ENCODE data around the gene HDAC9.
A peak's percentile ranks its signal among the peaks of the same experiment; 100 is the strongest.

HDAC9 gene

DNA sequence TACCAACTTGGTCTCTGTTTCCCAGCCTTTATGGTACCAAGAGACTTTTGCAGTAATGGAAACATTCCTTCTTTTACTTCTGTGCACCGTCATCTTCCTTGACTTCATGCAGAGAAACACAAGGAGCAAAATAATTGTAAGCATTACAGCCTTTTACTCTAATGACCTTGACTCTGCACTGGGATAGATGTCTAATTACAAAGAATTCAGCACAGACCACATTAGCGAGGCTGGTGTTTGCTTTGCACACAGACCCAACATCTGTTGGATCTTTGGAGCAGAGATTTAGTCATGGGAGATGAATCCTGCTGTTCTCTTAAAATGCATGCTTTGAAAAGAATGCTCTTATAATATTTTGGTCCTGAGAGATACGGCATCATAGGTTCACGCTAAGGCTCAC is 360.2 kb downstream of the HDAC9 start:
- no peak for DNase-seq (ENCODE audit: low read depth in 1 of 2, low spot score in 1 of 2)
- in situ Hi-C loops (cut with HindIII; ENCODE audit: low pct_unique_long_range_greater_than_20kb, low sequenced_read_pairs) = no loop called here
- TF ChIP-seq JUND (IDR thresholded peaks at IDR 0.05; ENCODE audit: low read depth) = no peak

DNA sequence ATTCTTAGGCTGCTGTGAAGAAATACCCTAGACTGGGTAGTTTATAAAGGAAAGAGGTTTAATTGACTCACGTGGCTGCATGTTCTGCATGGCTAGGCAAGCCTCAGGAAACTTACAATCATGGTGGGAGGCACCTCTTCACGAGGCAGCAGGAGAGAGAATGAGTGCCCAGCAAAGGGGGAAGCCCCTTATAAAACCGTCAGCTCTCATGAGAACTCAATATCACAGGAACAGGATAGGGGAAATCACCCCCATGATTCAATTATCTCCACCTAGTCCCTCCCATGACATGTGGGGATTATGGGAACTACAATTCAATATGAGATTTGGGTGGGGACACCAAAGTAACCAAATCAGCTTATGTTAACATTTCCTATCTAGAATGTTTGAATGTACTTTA is 362.7 kb downstream of the HDAC9 start:
- DNase-seq (ENCODE audit: low read depth in 1 of 2, low spot score in 1 of 2) = no peak
- in situ Hi-C loops (cut with HindIII; ENCODE audit: low pct_unique_long_range_greater_than_20kb, low sequenced_read_pairs) = no loop called here

DNA sequence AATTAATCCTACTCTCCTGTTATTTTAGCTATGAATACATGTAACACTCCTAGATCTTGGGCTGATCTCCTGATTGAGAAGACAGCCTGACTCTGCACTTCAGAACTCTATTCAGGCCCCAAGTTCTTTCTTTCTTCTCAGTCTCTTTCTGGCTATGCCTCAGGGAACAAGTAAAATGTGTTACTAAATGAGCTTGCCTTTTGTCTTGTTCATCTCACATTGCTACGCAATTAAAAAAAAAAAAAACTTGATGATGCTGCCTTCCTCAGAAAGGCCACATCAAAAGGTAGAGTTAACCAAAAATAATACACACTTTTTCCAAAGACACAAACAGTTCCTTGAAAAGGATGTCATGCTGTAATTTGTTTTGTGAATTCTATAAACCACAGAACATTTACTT is 363.8 kb downstream of the HDAC9 start:
- in situ Hi-C loops (cut with HindIII; ENCODE audit: low pct_unique_long_range_greater_than_20kb, low sequenced_read_pairs) = no loop called here

More for the DNA sequence above, 362.7 kb downstream of the HDAC9 start:
- no peak for TF ChIP-seq JUND (IDR thresholded peaks at IDR 0.05; ENCODE audit: low read depth)

DNA sequence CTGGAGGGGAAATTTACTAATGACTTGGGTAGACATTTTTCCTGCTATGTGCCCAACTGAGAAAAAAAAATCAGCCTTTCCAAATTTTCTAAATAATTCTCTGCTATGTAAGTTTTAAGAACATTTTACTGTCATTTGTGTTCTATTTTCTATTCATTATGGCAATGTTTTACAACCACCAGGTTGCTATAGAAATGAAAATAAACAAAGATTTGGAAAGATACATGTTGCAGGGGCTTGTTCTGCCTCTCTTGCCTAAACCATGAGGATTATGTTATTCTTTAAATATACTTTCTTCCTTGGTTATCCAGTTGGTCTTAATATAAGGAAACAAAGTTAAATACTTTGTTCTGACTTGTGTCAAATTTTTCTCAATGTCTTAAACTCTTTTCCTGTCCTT is 364.7 kb downstream of the HDAC9 start:
- in situ Hi-C loops (cut with HindIII; ENCODE audit: low pct_unique_long_range_greater_than_20kb, low sequenced_read_pairs) = no loop called here
- no peak for DNase-seq (ENCODE audit: low read depth in 1 of 2, low spot score in 1 of 2)
- TF ChIP-seq JUND (IDR thresholded peaks at IDR 0.05; ENCODE audit: low read depth) = no peak

More for the DNA sequence above, 363.8 kb downstream of the HDAC9 start:
- no peak for TF ChIP-seq JUND (IDR thresholded peaks at IDR 0.05; ENCODE audit: low read depth)
- no peak for DNase-seq (ENCODE audit: low read depth in 1 of 2, low spot score in 1 of 2)

DNA sequence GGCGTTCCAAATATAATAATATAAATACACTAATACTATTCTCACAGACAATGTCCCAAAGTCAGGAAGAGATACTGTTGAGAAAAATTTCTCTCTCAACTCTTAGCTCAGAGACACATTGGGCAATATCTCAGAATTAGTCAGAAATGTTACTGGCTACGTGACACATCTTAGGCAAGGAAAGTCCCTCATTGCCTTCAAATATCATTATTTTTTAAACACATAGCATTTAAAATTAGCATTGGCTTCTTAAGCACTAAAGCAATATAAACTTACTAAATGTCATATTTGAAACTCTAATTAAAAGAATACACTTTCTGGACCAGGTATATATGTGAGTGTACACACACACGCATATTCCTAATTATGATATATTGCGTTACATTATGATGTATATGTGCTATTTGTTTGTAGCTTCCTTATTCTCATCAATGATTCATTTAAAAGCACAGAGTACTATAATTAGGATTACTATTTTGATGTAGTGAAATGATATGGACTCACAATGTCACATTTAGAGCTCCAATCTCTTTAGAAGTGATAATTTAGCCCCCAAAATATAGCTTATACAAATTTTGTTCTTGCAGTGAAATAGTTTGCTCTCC is 366.1 kb downstream of the HDAC9 start:
- TF ChIP-seq JUND (IDR thresholded peaks at IDR 0.05; ENCODE audit: low read depth) = no peak
- DNase-seq (ENCODE audit: low read depth in 1 of 2, low spot score in 1 of 2) = no peak
- in situ Hi-C loops (cut with HindIII; ENCODE audit: low pct_unique_long_range_greater_than_20kb, low sequenced_read_pairs) = no loop called here

DNA sequence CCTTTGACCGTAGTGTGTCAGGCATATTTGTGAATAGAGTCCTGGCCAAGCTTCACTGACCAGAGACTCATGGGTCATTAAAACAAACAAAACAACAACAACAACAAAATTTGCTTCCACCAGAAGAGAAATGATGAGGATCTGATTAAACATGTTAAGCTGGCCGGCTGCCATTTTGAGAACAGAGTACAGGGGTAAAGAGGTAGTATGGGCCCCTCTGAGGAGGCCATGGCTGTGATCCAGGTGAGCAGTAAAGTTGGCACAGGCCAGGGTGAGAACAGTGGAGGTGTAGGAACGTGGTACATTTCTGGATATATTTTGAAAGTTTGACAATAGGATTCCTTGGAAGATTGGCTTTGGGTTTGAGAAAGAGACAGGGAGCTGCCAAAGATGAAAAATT is 369.4 kb downstream of the HDAC9 start:
- in situ Hi-C loops (cut with HindIII; ENCODE audit: low pct_unique_long_range_greater_than_20kb, low sequenced_read_pairs) = no loop called here

DNA sequence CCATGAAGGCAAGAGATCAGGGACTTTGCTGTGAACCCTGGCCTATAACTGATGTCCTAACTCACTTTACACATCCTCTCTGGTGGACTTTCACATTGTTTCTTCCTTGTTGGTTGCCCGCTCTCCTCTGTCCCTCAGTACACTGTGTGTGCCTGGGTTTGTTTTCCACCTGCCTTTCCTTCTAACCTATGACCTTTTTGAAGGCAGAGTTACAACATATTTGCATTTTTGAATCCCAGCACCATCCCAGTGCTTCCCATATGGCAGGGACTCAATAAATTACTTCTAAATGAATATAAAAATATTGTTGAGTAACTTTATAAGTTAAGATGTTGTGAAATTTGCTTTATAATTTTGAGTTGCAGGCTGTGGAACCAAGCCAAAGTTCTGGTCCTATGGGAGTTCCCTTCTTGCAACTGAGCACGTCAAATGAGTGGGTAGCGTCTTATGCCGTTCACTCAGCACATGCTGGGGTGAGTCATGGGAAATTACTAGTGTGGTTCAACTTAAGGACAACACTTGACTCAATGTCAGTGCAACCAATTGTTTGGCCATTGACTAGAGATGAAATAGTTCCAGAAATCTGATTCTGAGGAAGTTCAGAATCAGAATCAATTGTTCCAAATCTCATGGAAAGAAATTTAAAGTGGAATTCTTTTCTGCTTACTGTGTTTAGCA is 370.9 kb downstream of the HDAC9 start:
- in situ Hi-C loops (cut with HindIII; ENCODE audit: low pct_unique_long_range_greater_than_20kb, low sequenced_read_pairs) = no loop called here
- peak in 1 of 2 experiments; percentile 18 for DNase-seq (ENCODE audit: low read depth in 1 of 2, low spot score in 1 of 2)
- no peak for TF ChIP-seq JUND (IDR thresholded peaks at IDR 0.05; ENCODE audit: low read depth)

More for the DNA sequence above, 369.4 kb downstream of the HDAC9 start:
- DNase-seq (ENCODE audit: low read depth in 1 of 2, low spot score in 1 of 2) = no peak
- no peak for TF ChIP-seq JUND (IDR thresholded peaks at IDR 0.05; ENCODE audit: low read depth)

DNA sequence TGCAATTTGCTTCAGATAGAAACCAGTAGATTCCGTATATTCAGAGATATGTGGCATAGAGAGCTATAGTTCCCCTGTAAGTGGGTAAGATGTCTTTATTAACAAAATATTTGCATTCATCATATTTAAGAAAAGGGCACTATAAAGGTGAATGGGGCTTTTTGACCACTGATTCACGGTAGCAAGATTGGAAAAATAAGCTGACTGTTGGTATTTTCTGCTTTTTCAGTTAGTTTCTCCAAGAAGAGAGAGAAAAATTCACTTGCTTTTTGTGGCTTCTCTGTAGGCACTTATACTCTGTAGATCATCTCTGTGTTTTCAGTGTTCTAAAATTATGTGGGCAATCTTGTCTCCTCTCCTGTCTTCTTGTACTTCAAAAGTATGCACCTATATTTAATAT is 376.8 kb downstream of the HDAC9 start:
- in situ Hi-C loops (cut with HindIII; ENCODE audit: low pct_unique_long_range_greater_than_20kb, low sequenced_read_pairs) = no loop called here
- no peak for DNase-seq (ENCODE audit: low read depth in 1 of 2, low spot score in 1 of 2)
- TF ChIP-seq JUND (IDR thresholded peaks at IDR 0.05; ENCODE audit: low read depth) = no peak

DNA sequence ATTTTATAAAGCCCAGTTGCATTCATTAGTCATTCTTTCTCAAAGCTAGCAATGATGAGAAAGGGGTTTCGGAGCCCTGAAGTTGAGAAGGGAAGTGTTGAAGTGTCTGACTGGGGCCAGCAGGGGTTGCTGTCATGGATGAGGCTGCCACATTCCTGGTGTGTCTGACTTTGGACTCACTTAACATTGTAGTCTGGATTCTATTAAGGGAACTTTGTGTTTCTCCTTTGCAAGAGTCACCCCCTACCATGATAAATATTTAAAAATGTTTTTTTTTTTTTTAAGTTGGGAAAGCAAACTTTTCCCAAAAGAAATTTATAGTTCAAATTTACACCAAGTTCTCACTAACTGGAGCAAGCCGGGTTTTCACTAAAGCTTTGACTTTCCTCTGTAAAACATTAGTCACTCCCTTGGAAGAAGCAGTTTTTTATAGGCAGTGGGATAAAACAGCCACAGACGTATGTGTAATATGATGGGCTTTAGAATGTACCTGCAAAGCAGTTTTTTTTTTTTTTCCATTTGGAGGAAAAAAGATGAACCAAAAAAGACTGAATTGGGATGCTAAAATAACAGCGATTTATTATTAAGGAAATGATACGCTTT is 378.3 kb downstream of the HDAC9 start:
- in situ Hi-C loops (cut with HindIII; ENCODE audit: low pct_unique_long_range_greater_than_20kb, low sequenced_read_pairs) = no loop called here
- DNase-seq (ENCODE audit: low read depth in 1 of 2, low spot score in 1 of 2) = peak in 1 of 2 experiments; percentile 44
- no peak for TF ChIP-seq JUND (IDR thresholded peaks at IDR 0.05; ENCODE audit: low read depth)

DNA sequence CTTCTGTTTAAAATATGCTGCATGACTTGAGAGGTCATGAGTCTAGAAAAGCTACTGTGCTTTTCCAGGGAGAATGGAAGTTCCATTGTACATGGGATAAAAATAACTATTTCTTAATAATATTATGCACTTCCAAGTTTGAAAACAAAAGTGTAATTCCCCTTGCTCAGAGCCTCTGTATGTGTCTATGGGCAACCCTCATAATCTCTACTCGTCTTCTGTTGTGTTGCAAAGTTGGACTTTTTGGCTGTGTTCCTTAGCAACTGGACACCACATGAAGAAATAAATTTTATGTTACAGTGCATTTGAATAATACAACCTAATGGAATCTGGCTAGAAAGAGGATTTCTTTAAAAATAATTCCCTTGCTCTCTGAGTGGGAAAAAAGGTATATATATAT is 379.3 kb downstream of the HDAC9 start:
- in situ Hi-C loops (cut with HindIII; ENCODE audit: low pct_unique_long_range_greater_than_20kb, low sequenced_read_pairs) = no loop called here
- no peak for TF ChIP-seq JUND (IDR thresholded peaks at IDR 0.05; ENCODE audit: low read depth)
- DNase-seq (ENCODE audit: low read depth in 1 of 2, low spot score in 1 of 2) = no peak

DNA sequence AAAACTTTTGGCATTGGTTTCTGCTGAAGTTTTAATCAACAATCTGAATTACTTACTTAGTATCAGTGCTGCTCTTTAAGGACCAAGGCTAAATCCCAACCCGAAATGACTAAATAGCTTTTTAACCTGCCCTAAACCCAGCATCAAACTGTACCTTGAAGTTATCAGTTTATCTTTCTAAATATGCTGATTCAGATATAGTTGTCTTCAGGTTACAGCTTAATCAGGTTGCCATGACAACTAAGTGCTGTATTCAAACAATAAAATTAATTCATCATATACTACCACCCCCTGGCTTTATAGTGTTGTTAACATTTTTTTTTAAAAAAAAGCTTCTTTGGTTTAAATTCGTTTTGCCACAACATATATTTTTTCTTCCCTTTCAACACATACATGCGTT is 382.3 kb downstream of the HDAC9 start:
- DNase-seq (ENCODE audit: low read depth in 1 of 2, low spot score in 1 of 2) = no peak
- in situ Hi-C loops (cut with HindIII; ENCODE audit: low pct_unique_long_range_greater_than_20kb, low sequenced_read_pairs) = no loop called here
- no peak for TF ChIP-seq JUND (IDR thresholded peaks at IDR 0.05; ENCODE audit: low read depth)

DNA sequence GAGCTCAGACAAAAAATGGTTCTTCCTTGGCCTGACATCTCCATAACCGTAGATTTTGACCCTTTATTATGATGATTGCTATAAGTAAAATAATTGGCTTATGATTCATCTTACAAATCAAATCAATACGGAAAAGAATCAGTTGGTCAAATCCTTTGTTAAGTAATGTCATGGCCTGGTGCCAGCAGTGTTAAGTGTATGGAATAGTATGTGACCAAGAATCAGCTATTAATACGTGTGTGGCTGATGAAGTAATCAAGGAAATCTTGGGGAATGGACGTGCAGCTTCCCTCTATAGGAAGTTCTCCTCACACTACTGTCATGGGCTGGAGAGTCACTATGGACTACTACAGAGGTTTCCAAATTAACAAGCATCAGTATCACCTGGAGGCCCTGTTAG is 391.3 kb downstream of the HDAC9 start:
- no peak for TF ChIP-seq JUND (IDR thresholded peaks at IDR 0.05; ENCODE audit: low read depth)
- in situ Hi-C loops (cut with HindIII; ENCODE audit: low pct_unique_long_range_greater_than_20kb, low sequenced_read_pairs) = no loop called here
- DNase-seq (ENCODE audit: low read depth in 1 of 2, low spot score in 1 of 2) = no peak

DNA sequence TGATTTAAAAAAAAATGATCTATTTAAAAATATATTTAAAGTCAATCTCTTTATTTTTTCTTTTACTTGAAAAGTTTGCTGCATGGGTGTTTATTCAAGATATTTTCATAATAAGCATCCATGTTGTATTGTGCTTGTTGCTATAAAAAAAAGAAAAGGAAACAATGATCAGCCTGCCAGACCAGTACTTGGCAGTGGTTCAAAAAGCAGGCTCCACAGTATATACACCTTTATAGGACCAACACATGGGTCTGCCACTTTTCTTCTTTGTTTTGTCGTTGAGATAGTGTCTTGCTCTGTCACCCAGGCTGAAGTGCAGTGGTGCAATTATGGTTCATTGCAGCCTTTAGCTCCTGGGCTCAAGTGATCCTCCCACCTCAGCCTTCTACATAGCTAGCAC is 393.9 kb downstream of the HDAC9 start:
- in situ Hi-C loops (cut with HindIII; ENCODE audit: low pct_unique_long_range_greater_than_20kb, low sequenced_read_pairs) = no loop called here
- TF ChIP-seq JUND (IDR thresholded peaks at IDR 0.05; ENCODE audit: low read depth) = no peak
- peak in 1 of 2 experiments; percentile 23 for DNase-seq (ENCODE audit: low read depth in 1 of 2, low spot score in 1 of 2)

Measured in T47D (cell line).